K562 (cell line): Measurements from ENCODE around the gene U2AF1L4. TPM values are rescaled to one million over a fixed set of nuclear protein-coding genes. Genes with fewer than 3 reads are reported as not detected.

ENCODE experiments used
- ATAC-seq: fragments of 200-7000 bp; cut with Tn5 transposase; 3 replicates; pipeline ENCODE4 v1.9.1; 2020; ENCODE audit warnings: moderate library complexity
- BruUV-seq: library from RNA; stranded (reverse); fragments of 400-500 nt; replicated peaks from 2 replicates; lab custom pipeline; 2021; lab: Mats Ljungman, UMichigan
- CTCF ChIA-PET: fragments of 300-600 bp; formaldehyde crosslinking; extraction: SDS; loops from one replicate; lab custom pipeline; 2021; ENCODE audit warnings: low intra/inter-chr PET ratio; lab: Yijun Ruan, JAX
- POLR2A ChIA-PET: fragments of 300-600, 350-650 bp; sonication (Branson Sonifier 250); formaldehyde crosslinking; extraction: SDS; loops from one replicate; lab custom pipeline; 2021; ENCODE audit warnings: antibody characterized with exemption, inconsistent platforms; lab: Yijun Ruan, JAX
- DNase-seq, 4 experiments: peaks; one replicate each; pipeline versions ENCODE4 v3.0.0 to v3.0.0-alpha.2; 2011 to 2018; ENCODE audit warnings: low spot score in 3 of 4, mixed read lengths in 3 of 4; ENCODE audit errors: extremely low read depth in 1 of 4
- FAIRE-seq: peaks from 2 replicates; lab custom pipeline; 2011; peaks lifted over from hg19 to GRCh38; lab: Jason Lieb, UNC
- H2AFZ ChIP-seq: 2 replicates; pipeline ENCODE4 v1.6.0; 2011; ENCODE audit warnings: low read depth, low read length, control low read depth, inconsistent platforms
- H3K27ac ChIP-seq: fragments of 200-600 bp; 3 replicates; pipeline ENCODE4 v1.8.0; 2011; ENCODE audit warnings: low read depth, mild to moderate bottlenecking, control low read depth, inconsistent platforms, low read length, moderate library complexity, mixed read lengths; ENCODE audit errors: extremely low read depth
- H3K27me3 ChIP-seq, 2 experiments: fragments of 300-600 bp in 1 of 2; 2 replicates in 1 of 2; 3 replicates in 1 of 2; pipeline versions ENCODE4 v1.6.0 to v1.8.0; 2011; ENCODE audit warnings: inconsistent platforms in 2 of 2, low read length in 2 of 2, mild to moderate bottlenecking in 1 of 2, mixed read lengths in 1 of 2, moderate library complexity in 1 of 2; ENCODE audit not compliant: control insufficient read depth in 2 of 2, insufficient read depth in 2 of 2
- H3K36me3 ChIP-seq: fragments of 300-600 bp; 3 replicates; pipeline ENCODE4 v1.8.0; 2011; ENCODE audit warnings: mild to moderate bottlenecking, low read length, inconsistent platforms; ENCODE audit not compliant: control insufficient read depth, insufficient read depth
- H3K4me1 ChIP-seq, 2 experiments: fragments of 200-600 bp in 1 of 2; replicated peaks in 1 of 2; 2 replicates in 1 of 2; 3 replicates in 1 of 2; pipeline versions ENCODE4 v1.5.1 to v1.8.0; 2011; ENCODE audit warnings: inconsistent platforms in 2 of 2, low read length in 2 of 2, mild to moderate bottlenecking in 1 of 2, mixed read lengths in 1 of 2, moderate library complexity in 1 of 2; ENCODE audit not compliant: control insufficient read depth in 2 of 2, insufficient read depth in 2 of 2
- H3K4me2 ChIP-seq: 2 replicates; pipeline ENCODE4 v1.6.1; 2011; ENCODE audit warnings: low read length, control low read depth, inconsistent platforms, mixed read lengths; ENCODE audit not compliant: insufficient read depth
- H3K4me3 ChIP-seq: fragments of 200-600 bp; sonication (generic), shearing (Covaris generic); 2 replicates; pipeline ENCODE4 v1.5.1; 2016; ENCODE audit warnings: control low read depth, inconsistent platforms
- H3K79me2 ChIP-seq: fragments of 200-600 bp; 3 replicates; pipeline ENCODE4 v1.8.0; 2011; ENCODE audit warnings: low read length, inconsistent platforms; ENCODE audit not compliant: control insufficient read depth, insufficient read depth
- H3K9ac ChIP-seq, 2 experiments: 2 replicates each; pipeline versions ENCODE4 v1.6.0 to v1.6.1; 2011; ENCODE audit warnings: low read depth in 2 of 2, low read length in 2 of 2, control low read depth in 1 of 2, inconsistent platforms in 1 of 2, mild to moderate bottlenecking in 1 of 2, mixed read lengths in 1 of 2; ENCODE audit not compliant: insufficient read depth in 1 of 2
- H3K9me1 ChIP-seq: one replicate; pipeline ENCODE4 v1.6.0; 2011; ENCODE audit warnings: inconsistent platforms, mild to moderate bottlenecking, low read length, moderate library complexity; ENCODE audit not compliant: control insufficient read depth, insufficient read depth
- H3K9me3 ChIP-seq: replicated peaks from 2 replicates; pipeline ENCODE4 v1.5.1; 2011; ENCODE audit warnings: low read depth, low read length, inconsistent platforms; ENCODE audit not compliant: control insufficient read depth, insufficient read depth
- H4K20me1 ChIP-seq: replicated peaks from 2 replicates; pipeline ENCODE4 v1.6.1; 2011; ENCODE audit warnings: low read length, inconsistent platforms, mixed read lengths; ENCODE audit not compliant: control insufficient read depth, insufficient read depth
- ARID1B ChIP-seq: fragments of 450-650 bp; IDR thresholded peaks from 2 replicates; pipeline ENCODE4 v1.6.1; 2016; ENCODE audit warnings: antibody characterized with exemption, mild to moderate bottlenecking, inconsistent platforms
- CBFA2T2 ChIP-seq: fragments of 450-650 bp; conservative IDR thresholded peaks from 2 replicates; pipeline ENCODE4 v1.6.1; 2017; ENCODE audit warnings: mild to moderate bottlenecking
- CBFA2T3 ChIP-seq: fragments of 450-650 bp; IDR thresholded peaks from 2 replicates; pipeline ENCODE4 v1.6.1; 2017
- CTBP1 ChIP-seq: fragments of 450-650 bp; IDR thresholded peaks from 2 replicates; pipeline ENCODE4 v1.6.1; 2016; ENCODE audit warnings: borderline replicate concordance
- CXXC5 ChIP-seq: fragments of 250-450 bp; sonication (Bioruptor Pico); IDR thresholded peaks from 2 replicates; pipeline ENCODE4 v1.8.0; 2022; ENCODE audit warnings: inconsistent platforms, mild to moderate bottlenecking, moderate library complexity
- DLX4 ChIP-seq: fragments of 250-450 bp; sonication (Bioruptor Pico); IDR thresholded peaks from 2 replicates; pipeline ENCODE4 v1.6.1; 2021; ENCODE audit warnings: mild to moderate bottlenecking
- E2F1 ChIP-seq: sonication (generic); formaldehyde crosslinking; IDR thresholded peaks from 2 replicates; pipeline ENCODE4 v1.8.1; 2023; ENCODE audit warnings: mild to moderate bottlenecking, missing genetic modification reagents, moderate library complexity
- FOXP1 ChIP-seq: sonication (generic); formaldehyde crosslinking; IDR thresholded peaks from 2 replicates; pipeline ENCODE4 v1.8.0; 2022; ENCODE audit warnings: mild to moderate bottlenecking, missing genetic modification reagents
- KDM4B ChIP-seq, 2 experiments: fragments of 450-650 bp in 1 of 2; sonication (generic) in 1 of 2; IDR thresholded peaks; 2 replicates each; pipeline ENCODE4 v1.6.1; 2016 to 2017; ENCODE audit warnings: borderline replicate concordance in 2 of 2, antibody characterized with exemption in 1 of 2, low read depth in 1 of 2, mild to moderate bottlenecking in 1 of 2
- NCOR1 ChIP-seq: fragments of 450-650 bp; IDR thresholded peaks from 2 replicates; pipeline ENCODE4 v1.6.1; 2016; ENCODE audit warnings: mild to moderate bottlenecking, moderate library complexity
- PCBP2 ChIP-seq: fragments of 200-400 bp; formaldehyde crosslinking; IDR thresholded peaks from 2 replicates; pipeline ENCODE4 v1.6.1; 2018; ENCODE audit warnings: low read length, low read depth, mild to moderate bottlenecking, moderate library complexity; ENCODE audit not compliant: poor library complexity, severe bottlenecking
- POLR3A ChIP-seq: IDR thresholded peaks from 2 replicates; pipeline ENCODE4 v1.6.1; 2011; ENCODE audit warnings: borderline replicate concordance, mild to moderate bottlenecking, moderate library complexity; ENCODE audit not compliant: insufficient read length, insufficient read depth; ENCODE audit errors: extremely low read depth
- PRDM10 ChIP-seq: fragments of 450-650 bp; IDR thresholded peaks from 2 replicates; pipeline ENCODE4 v1.6.1; 2018; ENCODE audit not compliant: partially characterized antibody
- TAL1 ChIP-seq: fragments of 450-650 bp; IDR thresholded peaks from 2 replicates; pipeline ENCODE4 v1.6.1; 2016; ENCODE audit warnings: mild to moderate bottlenecking
- TOE1 ChIP-seq, 2 experiments: fragments of 450-650 bp in 1 of 2; sonication (generic) in 1 of 2; formaldehyde crosslinking in 1 of 2; IDR thresholded peaks; 2 replicates each; pipeline versions ENCODE4 v1.7.1 to v1.8.0; 2016 to 2022; ENCODE audit warnings: borderline replicate concordance in 2 of 2, mild to moderate bottlenecking in 2 of 2, antibody characterized with exemption in 1 of 2, inconsistent platforms in 1 of 2, low read depth in 1 of 2, missing genetic modification reagents in 1 of 2, moderate library complexity in 1 of 2
- ZFX ChIP-seq: sonication (generic); formaldehyde crosslinking; IDR thresholded peaks from 2 replicates; pipeline ENCODE4 v1.8.0; 2022; ENCODE audit warnings: mild to moderate bottlenecking, missing genetic modification reagents, moderate library complexity
- ZNF41 ChIP-seq: fragments of 250-450 bp; sonication (Bioruptor Pico); conservative IDR thresholded peaks from 2 replicates; pipeline ENCODE4 v1.4.0; 2020; ENCODE audit warnings: mild to moderate bottlenecking
- WGBS: fragments of 100-300 bp; shearing (Covaris generic); methylation state at CpG from one replicate; pipeline ENCODE4 v1.1.6; 2016; ENCODE audit warnings: low coverage, mixed read lengths; ENCODE audit not compliant: insufficient coverage; ENCODE audit errors: missing lambda C conversion rate; 5-methylcytosine and 5-hydroxymethylcytosine counted together
- in situ Hi-C: fragments of 300-500 bp; cut with MboI; formaldehyde crosslinking; loops from 4 replicates; pipeline ENCODE4 v1.15.0; 2018; ENCODE audit warnings: inconsistent platforms, mixed read lengths
- intact Hi-C: fragments of 100-400 bp; cut with micrococcal nuclease; formaldehyde crosslinking; loops from 2 replicates; pipeline ENCODE4 v1.14.2; 2022
- polyA plus RNA-seq, 8 experiments: library from polyadenylated mRNA; depleted of rRNA in 4 of 8; stranded (reverse) in 5 of 8; unstranded in 3 of 8; fragments of >200 nt; fragmentation: Nextera tagmentation in 2 of 8; fragmentation: Illumina TruSeq in 1 of 8; extraction: Ambion mirVana in 2 of 8; extraction: Trizol in 1 of 8; gene quantifications; 2 replicates each; pipeline versions ENCODE4 v1.2.1 to v1.2.3, GENCODE V29; 2011 to 2014; ENCODE audit warnings: inconsistent platforms in 1 of 8, missing spikeins in 1 of 8
- total RNA-seq, 7 experiments: library from RNA; depleted of rRNA in 6 of 7; stranded (reverse); fragments of >200 nt in 6 of 7; fragmentation: Illumina TruSeq in 2 of 7; extraction: Trizol in 2 of 7; gene quantifications; 2 replicates each; pipeline versions ENCODE4 v1.2.1 to v1.2.3, GENCODE V29; 2011 to 2021; ENCODE audit warnings: low replicate concordance in 1 of 7

The U2AF1L4 gene
- total and polyA plus RNA-seq, 9 of the 15 experiments (the other 6 are each of a cell fraction or from before 2014, with no cell fraction given): 8.4 to 19.5 (median 12.6) TPM

- in situ Hi-C loops: no loop called here
- Histone ChIP-seq H3K9me3 (no peaks in the 10 kb centered on the region), H4K20me1 (no peaks in the 10 kb centered on the region), H3K27me3 (no peaks in the 10 kb centered on the region), H3K27ac (peak overlapping the region; percentile 85), H3K79me2 (peaks cover 6% of the 10 kb centered on the region), H3K36me3 (peaks cover 50% of the 10 kb centered on the region; the same call in 2 of the 3 replicates), H3K9ac (peak overlapping the region; percentile 63 to 87), H3K9me1 (no peaks in the 10 kb centered on the region), H3K4me2 (peak overlapping the region; percentile 94), H3K4me3 (peak overlapping the region; percentile 65), H2AFZ (peak overlapping the region; percentile 98), H3K4me1 (peaks cover 24 to 53% of the 10 kb centered on the region in 2 experiments; a peak in 4 of 5 replicates)
- no peak for DNase-seq
- ChIA-PET CTCF (interaction anchor here (1.2 kb wide), 1 partner anchor 48 kb away, joined by 7 read pairs; no protein-coding TSS in a partner anchor), POLR2A (interaction anchor here (0.6 to 2.7 kb wide), 4 partner anchors 13 to 98 kb away, joined by 3 to 19 read pairs (median 11); no protein-coding TSS in a partner anchor)
- ATAC-seq: peak; percentile 1; the same call in 2 of the 3 replicates
- WGBS: 2% methylated on average over 9 of the region's 12 CpGs
- BruUV-seq: no TSS peak
- intact Hi-C loops: loop anchor here (10.0 kb wide), 1 partner anchor 96 kb away; the partner anchor contains the start of genes COX6B1 and ETV2
- FAIRE-seq: no peak
- TF ChIP-seq KDM4B (IDR thresholded peaks at IDR 0.05; ENCODE audit: borderline replicate concordance in 2 of 2, low read depth in 1 of 2) (0 out of 4 replicates have a peak, but pooled peaks of 1 of the 2 experiments have one; percentile 52), TAL1 (peak; percentile 1; the same call in 1 of the 2 replicates), ARID1B (peak; percentile 76; the same call in 1 of the 2 replicates), NCOR1 (peak; percentile 52; the same call in 1 of the 2 replicates), ZNF41 (CRISPR knock-in tag) (no peak), CXXC5 (CRISPR knock-in tag) (0 out of 2 replicates have a peak, but pooled peaks have one; percentile 3), CBFA2T3 (peak; percentile 47; the same call in 1 of the 2 replicates), TOE1 (IDR thresholded peaks at IDR 0.05; ENCODE audit: borderline replicate concordance) (0 out of 2 replicates have a peak, but pooled peaks have one; percentile 15), TOE1 (CRISPR knock-in tag; IDR thresholded peaks at IDR 0.05; ENCODE audit: borderline replicate concordance, low read depth) (no peak), E2F1 (CRISPR knock-in tag) (0 out of 2 replicates have a peak, but pooled peaks have one; percentile 8), CBFA2T2 (peak; percentile 46), PRDM10 (peak; percentile 77), POLR3A (no peak), PCBP2 (no peak), ZFX (CRISPR knock-in tag) (0 out of 2 replicates have a peak, but pooled peaks have one; percentile 28), DLX4 (CRISPR knock-in tag) (no peak), FOXP1 (CRISPR knock-in tag) (0 out of 2 replicates have a peak, but pooled peaks have one; percentile 19), CTBP1 (0 out of 2 replicates have a peak, but pooled peaks have one; percentile 8)
Measured at GRCh38 chr19:35741203-35741515, 4.1 kb downstream of the U2AF1L4 start.
